Urothelium cell line (cell line): ENCODE results near the gene IGIP.
A peak's percentile ranks its signal among the peaks of the same experiment; 100 is the strongest.

Experiments used
- DNase-seq: peaks from one replicate; pipeline ENCODE4 v3.0.0; 2011; ENCODE audit warnings: low spot score, mixed read lengths
- FAIRE-seq: peaks from 2 replicates; lab custom pipeline; 2011; peaks lifted over from hg19 to GRCh38; lab: Jason Lieb, UNC

IGIP gene

DNA sequence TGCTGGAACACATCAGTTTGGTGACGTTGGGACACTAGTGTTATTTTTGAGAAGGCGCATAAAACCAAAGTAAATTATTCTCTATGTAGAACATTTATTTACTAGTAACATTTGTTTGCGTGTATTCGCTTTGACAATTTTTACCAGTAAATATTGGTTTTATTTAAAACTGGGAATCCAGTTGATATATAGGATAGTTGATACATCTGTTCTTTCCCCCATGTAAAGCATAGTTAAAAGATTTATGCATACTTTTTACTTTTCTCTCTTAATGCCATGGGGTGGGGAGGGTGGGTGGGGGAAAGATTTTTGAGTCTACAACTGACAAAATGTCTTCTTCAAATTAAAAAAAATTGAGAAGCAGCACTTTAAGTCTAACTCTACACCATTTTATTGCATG lies at the start of gene IGIP:
Gene IGIP, plus strand, starts transcription at position 301 of the 400 bp plus-strand sequence. CDS start 2,540 bp downstream, outside the sequence.
- no peak for FAIRE-seq
- no peak for DNase-seq

DNA sequence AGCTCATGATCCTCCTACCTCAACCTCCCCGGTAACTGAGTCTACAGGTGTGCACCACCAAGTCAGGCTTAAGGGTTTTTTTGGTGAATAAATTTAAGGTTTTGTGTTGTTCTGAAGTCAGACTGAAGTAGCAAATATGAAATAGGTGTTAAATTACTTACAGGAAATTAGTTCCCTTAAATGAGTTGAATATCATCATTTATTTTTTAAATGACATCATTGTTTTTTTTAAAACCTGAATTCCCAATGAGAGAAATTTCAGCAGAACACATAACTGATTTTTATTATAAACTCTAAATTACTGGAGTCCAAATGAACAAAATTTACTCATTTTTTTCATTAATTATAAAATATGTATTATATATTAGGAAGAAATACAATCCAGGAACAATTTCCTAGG lies 49.6 kb upstream of the IGIP start:
- FAIRE-seq (no peak), DNase-seq (no peak)

DNA sequence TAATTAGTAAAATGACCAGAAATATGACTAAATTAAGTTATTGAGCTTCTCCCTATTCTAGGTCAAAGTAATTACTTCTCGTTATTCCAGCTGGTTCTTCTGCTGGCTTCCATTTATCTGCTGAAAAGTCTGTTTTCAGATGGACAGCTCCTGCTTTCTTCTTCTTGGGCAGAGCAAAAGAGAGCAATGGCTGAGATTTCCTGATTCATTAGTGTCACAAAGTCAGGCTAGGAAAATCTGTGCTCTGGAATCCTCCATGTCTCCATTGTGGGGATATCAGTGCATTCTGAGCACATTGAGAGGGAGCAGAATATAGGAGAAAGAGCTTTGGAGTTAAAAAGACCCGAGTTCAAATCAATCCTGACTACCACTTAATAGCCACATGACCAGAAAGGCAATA lies 48.9 kb upstream of the IGIP start:
- no peak for DNase-seq
- FAIRE-seq = no peak

DNA sequence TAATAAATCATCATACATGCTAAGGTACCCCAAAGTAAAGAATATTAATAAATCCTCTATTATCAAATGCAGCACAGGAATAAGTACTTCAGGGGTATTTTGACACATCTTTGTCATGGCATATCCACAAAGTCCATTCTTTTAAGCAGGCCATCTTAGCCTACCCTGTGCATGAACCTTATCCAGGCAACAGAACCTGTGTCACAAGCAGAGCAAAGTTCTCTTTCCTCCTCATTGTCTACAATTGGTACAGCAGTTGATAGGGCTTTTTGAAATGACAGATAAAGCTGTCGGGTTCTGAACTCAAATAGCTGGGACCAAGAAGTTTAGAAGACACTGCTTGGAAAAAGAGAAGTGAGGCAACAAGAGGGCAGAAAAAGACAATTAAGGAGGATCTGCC lies 42.6 kb upstream of the IGIP start:
- no peak for FAIRE-seq
- DNase-seq = no peak

- no peak for FAIRE-seq
Measured at GRCh38 chr5:140083650-140084049, 42.1 kb upstream of the IGIP start.

GRCh38 chr5:140084541-140084940 lies 41.2 kb upstream of the IGIP start:
- no peak for FAIRE-seq

More at GRCh38 chr5:140083650-140084049, 42.1 kb upstream of the IGIP start:
- DNase-seq = no peak

GRCh38 chr5:140090251-140090650 lies 35.5 kb upstream of the IGIP start:
- FAIRE-seq = no peak
- no peak for DNase-seq

More at GRCh38 chr5:140084541-140084940, 41.2 kb upstream of the IGIP start:
- no peak for DNase-seq

- DNase-seq = no peak
- no peak for FAIRE-seq
Measured at GRCh38 chr5:140093179-140093578, 32.6 kb upstream of the IGIP start.

DNA sequence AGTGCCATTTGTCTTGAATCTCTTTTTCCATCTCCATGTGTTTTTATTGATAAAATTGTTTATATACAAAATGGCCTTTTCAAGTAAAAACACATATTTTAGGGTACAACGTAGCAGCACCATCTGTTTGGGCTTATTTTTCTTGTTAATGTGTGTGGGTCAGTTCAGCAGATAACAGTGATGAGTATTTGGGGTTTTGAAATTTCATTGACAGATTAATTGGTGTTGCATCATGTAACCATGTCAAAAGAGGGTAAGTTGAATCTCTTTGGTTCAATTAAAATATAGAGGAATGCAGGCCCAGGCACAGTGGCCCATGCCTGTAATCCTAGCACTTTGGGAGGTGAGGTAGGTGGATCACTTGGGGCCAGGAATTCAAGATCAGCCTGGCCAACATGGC lies 31.9 kb upstream of the IGIP start:
- FAIRE-seq (no peak), DNase-seq (no peak)

- DNase-seq (no peak), FAIRE-seq (no peak)
Measured at GRCh38 chr5:140094889-140095288, 30.8 kb upstream of the IGIP start.

- no peak for DNase-seq
- no peak for FAIRE-seq
Measured at GRCh38 chr5:140101179-140101578, 24.6 kb upstream of the IGIP start.

- DNase-seq = no peak
- FAIRE-seq = no peak
Measured at GRCh38 chr5:140103154-140103553, 22.6 kb upstream of the IGIP start.

DNA sequence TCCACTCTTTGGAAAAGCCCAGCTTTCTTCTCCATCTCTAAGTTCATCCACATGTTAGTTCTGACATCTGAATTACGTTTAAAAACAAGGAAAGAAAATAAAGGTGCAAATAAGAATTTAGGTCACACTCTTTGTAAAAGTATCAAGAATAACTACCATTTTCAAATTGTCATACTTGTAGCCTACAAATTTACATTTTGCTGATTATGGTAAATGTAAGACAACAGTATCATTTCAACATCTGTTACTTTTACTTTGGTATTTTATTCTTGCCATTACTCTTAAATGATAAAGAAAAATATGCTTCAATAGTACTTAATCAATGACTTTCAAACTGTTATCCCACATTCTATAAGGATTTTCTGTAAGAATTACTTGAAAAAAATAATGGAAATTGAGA lies 21.6 kb upstream of the IGIP start:
- DNase-seq = no peak
- no peak for FAIRE-seq

DNA sequence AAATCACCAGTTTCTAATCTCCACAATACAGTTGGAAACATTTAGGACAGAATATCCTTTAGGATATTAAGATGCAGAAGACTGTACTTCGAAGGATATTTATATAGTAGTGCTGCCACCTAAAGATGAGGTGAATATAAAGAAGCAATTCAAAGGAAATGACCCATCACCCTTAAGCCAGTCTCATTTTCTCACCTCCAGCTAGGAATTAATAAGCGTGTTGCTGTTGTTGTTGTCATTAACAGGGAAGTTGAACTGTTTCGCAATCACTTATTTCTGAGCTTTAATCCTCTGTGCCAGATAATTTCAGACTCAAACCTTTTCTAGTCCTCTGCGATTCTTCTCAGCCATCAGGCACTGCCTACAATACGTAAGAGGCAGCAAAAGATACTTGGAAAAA lies 19.6 kb upstream of the IGIP start:
- DNase-seq (no peak), FAIRE-seq (no peak)

DNA sequence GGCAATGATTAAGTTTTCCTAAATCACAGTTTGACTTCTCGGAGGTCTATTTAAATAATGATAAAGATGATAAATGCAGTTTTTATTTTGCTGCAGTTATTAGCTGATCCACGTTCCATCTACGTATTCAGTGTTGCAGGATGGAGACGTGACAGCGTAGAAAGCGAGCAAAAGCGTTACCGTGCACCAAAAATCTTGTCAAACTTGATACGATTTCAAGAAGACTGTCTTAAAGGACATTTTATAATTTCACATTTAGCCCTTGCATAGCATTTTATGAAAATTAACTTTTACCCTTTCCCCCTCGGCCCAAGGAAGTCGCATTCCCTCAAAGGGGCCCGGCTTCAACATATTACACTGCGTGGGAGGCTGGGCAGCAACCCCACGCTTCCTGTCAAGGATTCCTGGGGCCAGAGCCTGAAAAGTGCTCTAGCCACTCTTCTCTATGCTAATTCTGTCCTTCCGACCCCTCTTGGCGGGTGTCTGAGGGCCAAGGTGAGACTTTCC lies 18.9 kb upstream of the IGIP start:
- no peak for DNase-seq
- no peak for FAIRE-seq

GRCh38 chr5:140107312-140108092 lies 18.2 kb upstream of the IGIP start:
- DNase-seq (peak; percentile 90), FAIRE-seq (no peak)

GRCh38 chr5:140108093-140109017 lies 17.4 kb upstream of the IGIP start:
- FAIRE-seq = no peak

DNA sequence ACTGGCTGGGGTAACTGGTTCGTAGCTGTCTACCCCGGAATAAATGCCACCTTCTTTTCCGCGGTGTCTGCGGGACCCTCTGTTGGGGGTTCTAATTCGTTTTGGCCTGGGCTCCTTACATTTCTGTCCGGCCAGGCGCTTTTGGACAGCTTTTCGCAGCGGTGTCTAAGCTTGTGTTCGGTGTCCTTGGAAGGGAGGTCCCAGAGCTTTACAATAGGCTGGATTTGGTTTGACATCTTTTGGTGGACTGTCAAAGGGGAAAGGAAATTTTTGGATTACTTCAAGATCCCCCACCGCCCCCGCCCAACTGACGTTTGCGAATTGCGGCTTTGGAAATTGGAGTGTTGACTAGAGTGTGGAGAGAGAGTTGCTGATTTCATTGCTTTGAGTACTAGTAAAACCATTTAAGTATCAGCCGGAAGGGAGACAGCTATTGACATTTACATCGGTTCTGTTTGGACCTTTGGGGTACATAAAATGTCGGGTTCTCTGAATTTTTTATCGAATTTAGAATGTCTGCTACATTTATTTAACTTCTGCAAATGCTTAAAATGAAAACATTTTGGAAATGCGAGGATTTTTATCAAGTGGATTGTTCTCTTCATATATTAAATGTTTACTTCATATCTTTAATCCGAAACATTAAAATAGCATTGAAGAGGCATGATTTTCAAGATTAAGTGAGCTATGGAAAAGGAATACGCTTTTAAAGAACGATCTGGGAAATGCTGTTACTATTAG lies 16.5 kb upstream of the IGIP start:
- no peak for DNase-seq
- FAIRE-seq = no peak

More at GRCh38 chr5:140108093-140109017, 17.4 kb upstream of the IGIP start:
- peak; percentile 14 for DNase-seq

DNA sequence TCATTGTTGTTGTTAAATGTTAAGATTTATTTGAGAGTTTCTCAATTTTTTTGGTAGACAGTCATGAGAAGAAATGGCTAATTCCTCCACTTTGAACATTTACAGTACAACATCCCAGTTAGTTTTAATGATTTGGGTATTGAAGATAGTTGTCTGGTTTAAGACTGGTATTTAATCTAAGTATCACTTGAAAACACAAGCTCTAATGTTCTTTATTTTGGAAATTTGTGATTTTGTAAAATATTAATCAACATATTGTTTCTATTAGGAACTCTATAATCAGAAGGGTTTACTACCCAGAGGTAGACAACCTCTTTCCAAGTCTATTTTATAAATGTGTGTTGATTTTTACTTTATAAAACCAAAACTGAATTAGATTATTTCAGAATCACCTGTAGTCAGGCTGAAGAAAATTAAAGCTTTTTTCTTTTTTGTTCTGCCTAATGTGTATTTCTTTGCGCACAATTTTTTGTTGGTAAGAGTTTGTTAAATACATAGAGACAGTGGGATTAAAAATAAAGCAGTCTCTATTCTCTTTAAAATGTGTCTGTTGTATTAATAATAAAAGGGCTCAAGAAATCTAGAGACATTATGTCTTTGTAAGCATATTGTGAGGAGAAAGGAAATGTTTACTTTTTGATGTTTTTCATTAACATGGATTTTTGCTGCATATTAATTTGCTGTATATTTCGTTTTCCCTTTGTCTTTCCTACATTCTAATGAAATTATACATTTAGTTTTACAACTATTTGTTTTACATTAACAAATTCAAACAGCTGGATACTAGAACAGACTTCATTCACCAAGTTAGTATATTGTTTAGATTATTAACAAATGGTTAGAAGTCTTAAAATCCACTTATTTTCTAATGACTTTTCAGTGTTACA lies 15.7 kb upstream of the IGIP start:
- no peak for DNase-seq
- FAIRE-seq = no peak

- DNase-seq (no peak), FAIRE-seq (no peak)
Measured at GRCh38 chr5:140110646-140110957, 15.1 kb upstream of the IGIP start.
